PC-3 (cell line): ENCODE measurements around the gene NRCAM.

Source experiments
- CTCF ChIP-seq: fragments of 300-600 bp; sonication (generic); conservative IDR thresholded peaks from 2 replicates; pipeline ENCODE4 v1.5.1; 2017; ENCODE audit warnings: antibody characterized with exemption, low read depth, mild to moderate bottlenecking, low read length
- EZH2 ChIP-seq: fragments of 300-600 bp; sonication (generic); IDR thresholded peaks from one replicate; pipeline ENCODE4 v1.6.1; 2017; ENCODE audit warnings: antibody characterized with exemption, mild to moderate bottlenecking, low read length; ENCODE audit not compliant: unreplicated experiment
- EZH2phosphoT487 ChIP-seq: fragments of 300-600 bp; sonication (generic); IDR thresholded peaks from 2 replicates; pipeline ENCODE4 v1.6.1; 2018; ENCODE audit warnings: mild to moderate bottlenecking, antibody characterized with exemption, low read length, borderline replicate concordance

DNA sequence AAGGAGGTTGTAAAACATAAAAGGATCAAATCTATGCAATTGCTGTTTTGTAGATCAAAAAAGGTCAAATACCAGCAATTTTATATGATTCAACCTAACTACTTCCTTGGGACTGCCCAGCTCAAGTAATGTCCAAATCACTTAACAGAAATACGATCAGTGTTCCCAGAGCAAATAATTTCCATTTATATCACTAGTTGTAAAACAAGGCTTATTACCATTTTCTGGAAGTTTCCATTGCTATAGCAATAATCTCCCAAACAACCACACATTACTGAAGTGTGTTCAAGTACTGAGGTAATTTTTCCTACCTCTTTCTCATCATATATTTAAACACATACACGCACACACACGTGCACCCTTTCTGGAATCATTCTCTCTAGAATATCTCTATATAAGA is 123.3 kb downstream of the NRCAM start:
- TF ChIP-seq CTCF (no peak), EZH2 (no peak), EZH2phosphoT487 (no peak)
